ENCODE measurements around the gene PREB. TPM values are rescaled to one million over a fixed set of nuclear protein-coding genes. Genes with fewer than 3 reads are reported as not detected.

The PREB gene
- total and polyA plus RNA-seq, 2 of the 13 experiments (the other 11 are each of a cell fraction or from before 2014, with no cell fraction given) = 112 to 192 TPM

- TF ChIP-seq ZNF607 (CRISPR knock-in tag; IDR thresholded peaks at IDR 0.05; ENCODE audit: borderline replicate concordance) (no peak), GTF2F1 (IDR thresholded peaks at IDR 0.05; ENCODE audit: low read length) (no peak), TOE1 (CRISPR knock-in tag; IDR thresholded peaks at IDR 0.05) (no peak), ZHX2 (IDR thresholded peaks at IDR 0.05; ENCODE audit: low read depth) (no peak; the same call in none of the 2 replicates), ZHX2 (CRISPR knock-in tag; IDR thresholded peaks at IDR 0.05; ENCODE audit: borderline replicate concordance) (peak; percentile 39; the same call in 1 of the 2 replicates), MIER3 (CRISPR knock-in tag; IDR thresholded peaks at IDR 0.05; ENCODE audit: borderline replicate concordance) (peak; percentile 72; the same call in 1 of the 2 replicates), REXO4 (CRISPR knock-in tag; IDR thresholded peaks at IDR 0.05; ENCODE audit: borderline replicate concordance) (no peak), ZBTB1 (CRISPR knock-in tag; IDR thresholded peaks at IDR 0.05; ENCODE audit: borderline replicate concordance) (no peak), KDM1A (CRISPR knock-in tag; IDR thresholded peaks at IDR 0.05) (peak; percentile 81), PRDM4 (CRISPR knock-in tag; IDR thresholded peaks at IDR 0.05; ENCODE audit: borderline replicate concordance) (no peak), ZNF614 (CRISPR knock-in tag; IDR thresholded peaks at IDR 0.05; ENCODE audit: borderline replicate concordance) (no peak; the same call in none of the 2 replicates), ZNF674 (CRISPR knock-in tag; IDR thresholded peaks at IDR 0.05; ENCODE audit: low read depth) (no peak), HNRNPH1 (optimal IDR thresholded peaks at IDR 0.05; ENCODE audit: low read depth, low read length) (no peak), GATAD1 (CRISPR knock-in tag; IDR thresholded peaks at IDR 0.05) (peak; percentile 51), TCF7L2 (IDR thresholded peaks at IDR 0.05; ENCODE audit: low read depth, low read length) (peak; percentile 94), ATF7 (IDR thresholded peaks at IDR 0.05) (peak; percentile 37), ATF7 (CRISPR knock-in tag; IDR thresholded peaks at IDR 0.05) (peak; percentile 71; the same call in 1 of the 2 replicates), ZNF18 (CRISPR knock-in tag; IDR thresholded peaks at IDR 0.05; ENCODE audit: insufficient replicate concordance) (peak; percentile 94)
Observed at GRCh38 chr2:27177441-27178351, 43.3 kb upstream of the PREB start (continued).

Data from HepG2 (cell line).